K562 (cell line): ENCODE measurements around the gene C19orf47. TPM values are rescaled to one million over a fixed set of nuclear protein-coding genes. Genes with fewer than 3 reads are reported as not detected.

Experiments
- BHLHE40 ChIP-seq: IDR thresholded peaks from 2 replicates; pipeline ENCODE4 v1.6.1; 2011; ENCODE audit warnings: low read length, improper control_type of control experiment
- CBX2 ChIP-seq: fragments of 200-600 bp; sonication (generic); IDR thresholded peaks from one replicate; pipeline ENCODE4 v1.6.1; 2012; ENCODE audit warnings: mild to moderate bottlenecking, low read length, inconsistent platforms; ENCODE audit not compliant: insufficient read depth, poor library complexity, severe bottlenecking
- CC2D1A ChIP-seq: fragments of 450-650 bp; IDR thresholded peaks from 2 replicates; pipeline ENCODE4 v1.6.1; 2017; ENCODE audit warnings: mild to moderate bottlenecking
- CHD1 ChIP-seq: fragments of 200-600 bp; sonication (generic); IDR thresholded peaks from one replicate; pipeline ENCODE4 v1.6.1; 2012; ENCODE audit warnings: mild to moderate bottlenecking, moderate library complexity, low read length, inconsistent platforms
- DMBX1 ChIP-seq: fragments of 250-450 bp; sonication (Bioruptor Pico); IDR thresholded peaks from 2 replicates; pipeline ENCODE4 v1.8.0; 2022; ENCODE audit warnings: inconsistent platforms, mild to moderate bottlenecking, moderate library complexity, borderline replicate concordance
- ELK1 ChIP-seq: sonication (generic); formaldehyde crosslinking; IDR thresholded peaks from 2 replicates; pipeline ENCODE4 v1.8.1; 2022; ENCODE audit warnings: missing genetic modification reagents
- HBP1 ChIP-seq: fragments of 450-650 bp; formaldehyde crosslinking; IDR thresholded peaks from 2 replicates; pipeline ENCODE4 v1.4.0; 2022; ENCODE audit warnings: missing genetic modification characterization
- HDAC6 ChIP-seq: IDR thresholded peaks from 2 replicates; pipeline ENCODE4 v1.6.1; 2012; ENCODE audit warnings: low read depth, mild to moderate bottlenecking, control low read depth, inconsistent platforms, low read length, moderate library complexity
- HMGXB4 ChIP-seq: sonication (generic); formaldehyde crosslinking; IDR thresholded peaks from 2 replicates; pipeline ENCODE4 v1.8.1; 2023; ENCODE audit warnings: mild to moderate bottlenecking, missing genetic modification reagents
- ILF3 ChIP-seq: fragments of 450-650 bp; IDR thresholded peaks from 2 replicates; pipeline ENCODE4 v1.6.1; 2018; ENCODE audit warnings: antibody characterized with exemption, mild to moderate bottlenecking, moderate library complexity, borderline replicate concordance
- JUN ChIP-seq, 2 experiments: sonication (generic) in 1 of 2; formaldehyde crosslinking in 1 of 2; IDR thresholded peaks; 2 replicates each; pipeline versions ENCODE4 v1.6.1 to v1.8.0; 2012 to 2022; ENCODE audit warnings: borderline replicate concordance in 2 of 2, mild to moderate bottlenecking in 2 of 2, improper control_type of control experiment in 1 of 2, low read depth in 1 of 2, low read length in 1 of 2, missing genetic modification reagents in 1 of 2
- MYNN ChIP-seq, 2 experiments: sonication (generic); formaldehyde crosslinking in 1 of 2; IDR thresholded peaks; 2 replicates each; pipeline versions ENCODE4 v1.5.0 to v1.6.1; 2016 to 2020; ENCODE audit warnings: antibody characterized with exemption in 1 of 2, missing genetic modification reagents in 1 of 2
- PHF21A ChIP-seq: fragments of 450-650 bp; IDR thresholded peaks from 2 replicates; pipeline ENCODE4 v1.6.1; 2017; ENCODE audit warnings: low read depth, borderline replicate concordance
- RHOXF2B ChIP-seq: fragments of 250-450 bp; sonication (Bioruptor Pico); conservative IDR thresholded peaks from 2 replicates; pipeline ENCODE4 v1.5.1; 2021
- SMARCA4 ChIP-seq: fragments of 450-650 bp; IDR thresholded peaks from 2 replicates; pipeline ENCODE4 v1.6.1; 2016
- SMARCB1 ChIP-seq: IDR thresholded peaks from 2 replicates; pipeline ENCODE4 v1.6.1; 2011; ENCODE audit warnings: improper control_type of control experiment, low read depth; ENCODE audit not compliant: insufficient read length
- SREBF2 ChIP-seq: sonication (generic); formaldehyde crosslinking; IDR thresholded peaks from 2 replicates; pipeline ENCODE4 v1.4.0; 2020; ENCODE audit warnings: mild to moderate bottlenecking, missing genetic modification reagents
- TFE3 ChIP-seq: fragments of 450-650 bp; formaldehyde crosslinking; IDR thresholded peaks from 2 replicates; pipeline ENCODE4 v1.4.0; 2020; ENCODE audit warnings: mild to moderate bottlenecking, mixed read lengths
- USF2 ChIP-seq: sonication (generic); formaldehyde crosslinking; IDR thresholded peaks from 2 replicates; pipeline ENCODE4 v1.5.0; 2020; ENCODE audit warnings: missing genetic modification reagents
- ZNF121 ChIP-seq: sonication (generic); formaldehyde crosslinking; conservative IDR thresholded peaks from 2 replicates; pipeline ENCODE4 v1.8.0; 2022; ENCODE audit warnings: missing genetic modification reagents
- ZNF695 ChIP-seq: fragments of 450-650 bp; formaldehyde crosslinking; IDR thresholded peaks from 2 replicates; pipeline ENCODE4 v1.4.0; 2020; ENCODE audit warnings: mild to moderate bottlenecking, moderate library complexity
- polyA plus RNA-seq, 8 experiments: library from polyadenylated mRNA; depleted of rRNA in 4 of 8; stranded (reverse) in 5 of 8; unstranded in 3 of 8; fragments of >200 nt; fragmentation: Nextera tagmentation in 2 of 8; fragmentation: Illumina TruSeq in 1 of 8; extraction: Ambion mirVana in 2 of 8; extraction: Trizol in 1 of 8; gene quantifications; 2 replicates each; pipeline versions ENCODE4 v1.2.1 to v1.2.3, GENCODE V29; 2011 to 2014; ENCODE audit warnings: inconsistent platforms in 1 of 8, missing spikeins in 1 of 8
- total RNA-seq, 7 experiments: library from RNA; depleted of rRNA in 6 of 7; stranded (reverse); fragments of >200 nt in 6 of 7; fragmentation: Illumina TruSeq in 2 of 7; extraction: Trizol in 2 of 7; gene quantifications; 2 replicates each; pipeline versions ENCODE4 v1.2.1 to v1.2.3, GENCODE V29; 2011 to 2021; ENCODE audit warnings: low replicate concordance in 1 of 7

The C19orf47 gene
- total and polyA plus RNA-seq, 9 of the 15 experiments (the other 6 are each of a cell fraction or from before 2014, with no cell fraction given): 0.08 to 26.1 (median 14.7) TPM

- no peak for TF ChIP-seq MYNN (IDR thresholded peaks at IDR 0.05)
- no peak for TF ChIP-seq MYNN (CRISPR knock-in tag; IDR thresholded peaks at IDR 0.05)
- TF ChIP-seq CBX2: no peak
- no peak for TF ChIP-seq JUN (IDR thresholded peaks at IDR 0.05; ENCODE audit: borderline replicate concordance, low read depth, low read length)
- TF ChIP-seq JUN (CRISPR knock-in tag; IDR thresholded peaks at IDR 0.05; ENCODE audit: borderline replicate concordance): no peak
- no peak for TF ChIP-seq ELK1 (CRISPR knock-in tag)
- TF ChIP-seq ILF3: no peak
- TF ChIP-seq SMARCA4: no peak; the same call in 1 of the 2 replicates
- TF ChIP-seq HMGXB4 (CRISPR knock-in tag): peak; percentile 73; the same call in 1 of the 2 replicates
- TF ChIP-seq PHF21A: no peak
- TF ChIP-seq SMARCB1: no peak
- no peak for TF ChIP-seq ZNF121 (CRISPR knock-in tag)
- peak; percentile 62 for TF ChIP-seq CHD1
- no peak for TF ChIP-seq CC2D1A
- TF ChIP-seq USF2: no peak
- no peak for TF ChIP-seq RHOXF2B
- no peak for TF ChIP-seq HDAC6
- no peak for TF ChIP-seq SREBF2 (CRISPR knock-in tag)
- TF ChIP-seq HBP1 (CRISPR knock-in tag): no peak
- TF ChIP-seq TFE3 (CRISPR knock-in tag): no peak
- no peak for TF ChIP-seq DMBX1 (CRISPR knock-in tag)
- peak; percentile 77 for TF ChIP-seq BHLHE40
- TF ChIP-seq ZNF695 (CRISPR knock-in tag): no peak
These were observed 63.5 kb downstream of the C19orf47 start, which contains the start of gene AKT2 (continued) for GRCh38 chr19:40284501-40285352.
